IPS DF 4.7 (cell line): ENCODE results near the gene LDLRAP1.

Experiments
- DNase-seq: peaks from one replicate; pipeline ENCODE4 v3.0.0-alpha.2; 2013; ENCODE audit warnings: low spot score; ENCODE audit errors: extremely low read depth

The LDLRAP1 gene

GRCh38 chr1:25524568-25525360 is 18.6 kb upstream of the LDLRAP1 start:
- DNase-seq: no peak

GRCh38 chr1:25525361-25525688 is 18.1 kb upstream of the LDLRAP1 start:
- no peak for DNase-seq

GRCh38 chr1:25526753-25527152 is 16.7 kb upstream of the LDLRAP1 start:
- DNase-seq: no peak

GRCh38 chr1:25527226-25527846 is 16.1 kb upstream of the LDLRAP1 start:
- DNase-seq: no peak

- DNase-seq: no peak
Observed at GRCh38 chr1:25527946-25528595, 15.3 kb upstream of the LDLRAP1 start.

- no peak for DNase-seq
Observed at GRCh38 chr1:25528881-25529517, 14.4 kb upstream of the LDLRAP1 start.

GRCh38 chr1:25529518-25530185 is 13.8 kb upstream of the LDLRAP1 start:
- DNase-seq: no peak

GRCh38 chr1:25530186-25531081 is 13.0 kb upstream of the LDLRAP1 start:
- no peak for DNase-seq

GRCh38 chr1:25531082-25531461 is 12.3 kb upstream of the LDLRAP1 start:
- no peak for DNase-seq

GRCh38 chr1:25532970-25533369 is 10.4 kb upstream of the LDLRAP1 start:
- no peak for DNase-seq

- no peak for DNase-seq
Observed at GRCh38 chr1:25533775-25534409, 9.5 kb upstream of the LDLRAP1 start.

GRCh38 chr1:25534410-25534788 is 9.0 kb upstream of the LDLRAP1 start:
- DNase-seq: no peak

- DNase-seq: no peak
Observed at GRCh38 chr1:25536124-25536523, 7.3 kb upstream of the LDLRAP1 start.

- DNase-seq: no peak
Observed at GRCh38 chr1:25537153-25537831, 6.1 kb upstream of the LDLRAP1 start.

- DNase-seq: no peak
Observed at GRCh38 chr1:25538191-25538767, 5.1 kb upstream of the LDLRAP1 start.

GRCh38 chr1:25540750-25541342 is 2.6 kb upstream of the LDLRAP1 start:
- DNase-seq: no peak

GRCh38 chr1:25541425-25541824 is 2.0 kb upstream of the LDLRAP1 start:
- no peak for DNase-seq

GRCh38 chr1:25541889-25542658 is 1.3 kb upstream of the LDLRAP1 start:
- no peak for DNase-seq
